CD14-positive monocyte (primary cell): ENCODE measurements around the gene CDK17. TPM values are rescaled to one million over a fixed set of nuclear protein-coding genes. Genes with fewer than 3 reads are reported as not detected.
"Not testable (repeated sequence)": the region's sequence is repeated elsewhere in the genome, so short reads cannot be mapped to it uniquely, and the experiment has no call there.

Experiments used
- DNase-seq, 3 donors: peaks; one replicate each; pipeline ENCODE4 v3.0.0-alpha.2; 2011 to 2022
- H2AFZ ChIP-seq: 2 replicates; pipeline ENCODE4 v1.6.0; 2012; ENCODE audit warnings: mild to moderate bottlenecking, low read depth, low read length, inconsistent platforms; ENCODE audit not compliant: insufficient read depth, poor library complexity, severe bottlenecking
- H3K27ac ChIP-seq, 2 donors: 1 replicate in 1 of 2; 2 replicates in 1 of 2; pipeline ENCODE4 v1.5.1; 2012 to 2013; ENCODE audit warnings: low read length in 2 of 2, control low read depth in 1 of 2, inconsistent platforms in 1 of 2, low read depth in 1 of 2, mild to moderate bottlenecking in 1 of 2
- H3K27me3 ChIP-seq, 2 donors: one replicate each; pipeline versions ENCODE4 v1.6.0 to v1.6.1; 2011 to 2013; ENCODE audit warnings: low read length in 2 of 2; ENCODE audit not compliant: control insufficient read depth in 2 of 2, insufficient read depth in 2 of 2
- H3K36me3 ChIP-seq, 2 donors: replicated peaks in 1 of 2; 1 replicate in 1 of 2; 2 replicates in 1 of 2; pipeline versions ENCODE4 v1.5.1 to v1.6.1; 2012 to 2013; ENCODE audit warnings: low read length in 2 of 2, control low read depth in 1 of 2, inconsistent platforms in 1 of 2, mild to moderate bottlenecking in 1 of 2; ENCODE audit not compliant: insufficient read depth in 2 of 2, control insufficient read depth in 1 of 2
- H3K4me1 ChIP-seq, 2 donors: 1 replicate in 1 of 2; 2 replicates in 1 of 2; pipeline versions ENCODE4 v1.5.1 to v1.6.1; 2012 to 2013; ENCODE audit warnings: low read length in 2 of 2, control low read depth in 1 of 2, inconsistent platforms in 1 of 2, mild to moderate bottlenecking in 1 of 2, moderate library complexity in 1 of 2; ENCODE audit not compliant: insufficient read depth in 2 of 2, control insufficient read depth in 1 of 2
- H3K4me2 ChIP-seq: replicated peaks from 2 replicates; pipeline ENCODE3; 2012; ENCODE audit warnings: low read length, moderate library complexity, mild to moderate bottlenecking; ENCODE audit not compliant: poor library complexity, severe bottlenecking; ENCODE audit errors: extremely low read depth
- H3K4me3 ChIP-seq, 3 experiments: fragments of 200-600 bp in 1 of 3; sonication (generic) in 1 of 3; replicated peaks in 1 of 3; 1 replicate in 2 of 3; 2 replicates in 1 of 3; pipeline ENCODE4 v1.5.1; 2011 to 2013; ENCODE audit warnings: low read length in 3 of 3, mild to moderate bottlenecking in 3 of 3, control low read depth in 2 of 3, low read depth in 2 of 3, inconsistent platforms in 1 of 3, moderate library complexity in 1 of 3
- H3K79me2 ChIP-seq: 2 replicates; pipeline ENCODE4 v1.6.0; 2012; ENCODE audit warnings: mild to moderate bottlenecking, control low read depth, inconsistent platforms, low read length, moderate library complexity; ENCODE audit not compliant: insufficient read depth
- H3K9ac ChIP-seq: 2 replicates; pipeline ENCODE4 v1.6.0; 2017; ENCODE audit warnings: low read length, mild to moderate bottlenecking; ENCODE audit not compliant: insufficient read depth, poor library complexity, severe bottlenecking
- H3K9me3 ChIP-seq, 2 donors: replicated peaks in 1 of 2; 1 replicate in 1 of 2; 2 replicates in 1 of 2; pipeline versions ENCODE4 v1.5.1 to v1.6.1; 2012 to 2013; ENCODE audit warnings: low read length in 2 of 2, control low read depth in 1 of 2; ENCODE audit not compliant: control insufficient read depth in 1 of 2, insufficient read depth in 1 of 2
- H4K20me1 ChIP-seq: 2 replicates; pipeline ENCODE4 v1.6.0; 2012; ENCODE audit warnings: mild to moderate bottlenecking, low read length, control low read depth, moderate library complexity; ENCODE audit not compliant: insufficient read depth
- H3K27ac Mint-ChIP-seq, 7 donors: one replicate each; pipeline ENCODE4 v1.8.0; 2020; ENCODE audit warnings: mild to moderate bottlenecking in 7 of 7, mixed read lengths in 7 of 7, moderate library complexity in 6 of 7, inconsistent platforms in 2 of 7
- H3K27me3 Mint-ChIP-seq, 3 donors: one replicate each; pipeline ENCODE4 v1.8.0; 2021 to 2022; ENCODE audit warnings: low read depth in 3 of 3, mild to moderate bottlenecking in 3 of 3, mixed read lengths in 3 of 3, moderate library complexity in 3 of 3, inconsistent platforms in 1 of 3
- H3K36me3 Mint-ChIP-seq, 2 donors: one replicate each; pipeline ENCODE4 v1.8.0; 2020; ENCODE audit warnings: mixed read lengths in 2 of 2, inconsistent platforms in 1 of 2, mild to moderate bottlenecking in 1 of 2
- H3K4me1 Mint-ChIP-seq: one replicate; pipeline ENCODE4 v1.8.0; 2020; ENCODE audit warnings: mild to moderate bottlenecking, mixed read lengths
- H3K4me3 Mint-ChIP-seq, 2 donors: one replicate each; pipeline ENCODE4 v1.8.0; 2020; ENCODE audit warnings: mild to moderate bottlenecking in 2 of 2, mixed read lengths in 2 of 2, moderate library complexity in 1 of 2
- H3K9me3 Mint-ChIP-seq, 7 donors: one replicate each; pipeline ENCODE4 v1.8.0; 2020 to 2022; ENCODE audit warnings: mixed read lengths in 7 of 7, mild to moderate bottlenecking in 6 of 7, moderate library complexity in 6 of 7, inconsistent platforms in 2 of 7
- WGBS: methylation state at CpG from one replicate; pipeline ENCODE4 v1.1.5; 2013; ENCODE audit warnings: missing lambda C conversion rate; ENCODE audit not compliant: insufficient coverage; 5-methylcytosine and 5-hydroxymethylcytosine counted together
- intact Hi-C, 2 donors: fragments of 100-400 bp; cut with micrococcal nuclease; formaldehyde crosslinking; loops; one replicate each; pipeline versions ENCODE4 v1.15.0 to v1.15.1; 2023
- polyA plus RNA-seq, 3 donors: library from polyadenylated mRNA; depleted of rRNA in 1 of 3; unstranded in 2 of 3; stranded (reverse) in 1 of 3; fragments of 300-500 nt in 2 of 3; fragments of >200 nt in 1 of 3; fragmentation: Illumina TruSeq in 2 of 3; gene quantifications; 1 replicate in 2 of 3; 2 replicates in 1 of 3; pipeline ENCODE4 v1.2.3, GENCODE V29; 2012 to 2021
- TF ChIP-seq, protein P1 (sequence below): fragments of 200-600 bp; IDR thresholded peaks from one replicate; pipeline ENCODE4 v1.8.0; 2022; ENCODE audit warnings: antibody characterized with exemption, mild to moderate bottlenecking

The CDK17 gene
- polyA plus RNA-seq, 3 donors = 3.6 to 6.9 (median 6.4) TPM

DNA sequence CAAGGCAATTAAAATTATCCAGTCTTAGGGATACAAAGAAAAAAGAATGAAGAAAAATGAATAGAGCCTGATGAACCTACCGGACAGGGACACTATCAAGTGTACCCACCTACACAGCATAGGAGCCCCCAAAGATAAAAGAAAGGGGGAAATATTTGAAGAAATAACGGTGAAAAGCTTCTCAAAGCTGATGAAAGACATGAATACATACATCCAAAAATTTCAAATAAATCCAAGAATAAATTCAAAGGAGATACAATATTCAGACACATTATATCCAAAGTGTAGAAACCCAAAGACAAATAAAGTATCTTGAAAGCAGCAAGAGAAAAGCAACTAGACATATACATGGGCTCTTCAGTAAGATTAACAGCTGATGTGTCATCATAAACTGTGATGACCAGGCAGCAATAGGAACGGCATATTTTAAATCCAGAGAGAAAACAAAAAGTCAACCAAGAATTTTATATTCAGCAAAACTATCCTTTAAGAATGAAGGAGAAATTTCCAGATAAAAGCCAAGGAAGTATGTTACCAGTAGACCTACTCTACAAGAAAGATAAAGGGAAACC is 56.0 kb downstream of the CDK17 start:
- Histone ChIP-seq H3K4me2 (no peak overlapping the region), H3K9ac (no peak overlapping the region), H3K27ac (no peak overlapping the region), H3K4me1 (peaks cover 6 to 15% of the 10 kb centered on the region in 2 donors), H3K9me3 (peaks cover 11 to 12% of the 10 kb centered on the region in 2 donors), H3K27me3 (no peaks in the 10 kb centered on the region), H2AFZ (no peak overlapping the region), H3K4me3 (no peak overlapping the region), H4K20me1 (peaks cover 64% of the 10 kb centered on the region), H3K36me3 (peaks cover 0 to 12% of the 10 kb centered on the region in 2 donors), H3K79me2 (peaks cover 94% of the 10 kb centered on the region)
- no CpG with 5 or more reads among the region's 3 CpGs for WGBS
- Mint-ChIP-seq H3K9me3 (peaks cover 13 to 23% (median 20%) of the 10 kb centered on the region in 7 donors), H3K4me1 (peaks cover 16% of the 10 kb centered on the region), H3K36me3 (peaks cover 16 to 20% of the 10 kb centered on the region in 2 donors), H3K4me3 (no peak overlapping the region), H3K27ac (no peak overlapping the region), H3K27me3 (no peaks in the 10 kb centered on the region)
- TF ChIP-seq, protein P1, sequence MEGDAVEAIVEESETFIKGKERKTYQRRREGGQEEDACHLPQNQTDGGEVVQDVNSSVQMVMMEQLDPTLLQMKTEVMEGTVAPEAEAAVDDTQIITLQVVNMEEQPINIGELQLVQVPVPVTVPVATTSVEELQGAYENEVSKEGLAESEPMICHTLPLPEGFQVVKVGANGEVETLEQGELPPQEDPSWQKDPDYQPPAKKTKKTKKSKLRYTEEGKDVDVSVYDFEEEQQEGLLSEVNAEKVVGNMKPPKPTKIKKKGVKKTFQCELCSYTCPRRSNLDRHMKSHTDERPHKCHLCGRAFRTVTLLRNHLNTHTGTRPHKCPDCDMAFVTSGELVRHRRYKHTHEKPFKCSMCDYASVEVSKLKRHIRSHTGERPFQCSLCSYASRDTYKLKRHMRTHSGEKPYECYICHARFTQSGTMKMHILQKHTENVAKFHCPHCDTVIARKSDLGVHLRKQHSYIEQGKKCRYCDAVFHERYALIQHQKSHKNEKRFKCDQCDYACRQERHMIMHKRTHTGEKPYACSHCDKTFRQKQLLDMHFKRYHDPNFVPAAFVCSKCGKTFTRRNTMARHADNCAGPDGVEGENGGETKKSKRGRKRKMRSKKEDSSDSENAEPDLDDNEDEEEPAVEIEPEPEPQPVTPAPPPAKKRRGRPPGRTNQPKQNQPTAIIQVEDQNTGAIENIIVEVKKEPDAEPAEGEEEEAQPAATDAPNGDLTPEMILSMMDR = no peak
- no peak for DNase-seq
- intact Hi-C loops = no loop called here

DNA sequence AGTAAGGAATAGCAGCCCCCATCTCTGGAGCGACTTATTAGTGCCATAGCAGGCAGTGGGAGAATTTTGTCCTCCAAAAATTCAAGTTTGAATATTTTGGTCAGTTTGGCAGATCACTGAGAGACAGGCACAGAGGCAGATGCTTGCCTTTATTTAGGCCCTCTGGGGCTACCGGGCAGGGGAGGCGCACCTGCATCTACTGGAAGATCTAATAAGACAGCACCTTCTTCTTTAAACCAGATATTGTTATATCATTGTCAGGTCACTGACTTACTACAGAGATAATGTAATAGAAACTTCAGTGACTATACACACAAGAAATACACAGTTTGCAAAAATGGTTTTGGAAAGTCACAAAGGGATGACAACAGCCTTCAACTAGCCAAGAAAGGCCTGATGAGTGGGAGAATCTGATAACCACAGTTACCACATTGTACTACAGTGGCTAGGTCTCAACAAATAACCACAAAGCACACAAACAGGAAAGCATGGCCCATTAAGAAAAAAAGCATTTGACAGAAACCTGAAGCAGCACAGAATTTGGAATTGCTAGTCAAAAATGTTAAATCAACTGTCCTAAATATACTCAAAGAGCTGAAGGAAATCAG is 56.8 kb downstream of the CDK17 start:
- Histone ChIP-seq H4K20me1 (peaks cover 63% of the 10 kb centered on the region), H3K9me3 (peaks cover 11 to 12% of the 10 kb centered on the region in 2 donors), H3K4me1 (peaks cover 6 to 15% of the 10 kb centered on the region in 2 donors), H3K4me2 (no peak overlapping the region), H3K27ac (no peak overlapping the region), H2AFZ (no peak overlapping the region), H3K36me3 (peaks cover 0 to 12% of the 10 kb centered on the region in 2 donors), H3K27me3 (no peaks in the 10 kb centered on the region), H3K79me2 (peaks cover 86% of the 10 kb centered on the region), H3K4me3 (no peak overlapping the region), H3K9ac (no peak overlapping the region)
- Mint-ChIP-seq H3K4me1 (peaks cover 16% of the 10 kb centered on the region), H3K27me3 (no peaks in the 10 kb centered on the region), H3K9me3 (peaks cover 13 to 23% (median 20%) of the 10 kb centered on the region in 7 donors), H3K4me3 (no peak overlapping the region), H3K27ac (no peak overlapping the region), H3K36me3 (peaks cover 16 to 20% of the 10 kb centered on the region in 2 donors)
- 100% methylated on average over 1 of the region's 3 CpGs for WGBS
- TF ChIP-seq, protein P1 = no peak
- intact Hi-C loops = no loop called here
- DNase-seq = no peak

DNA sequence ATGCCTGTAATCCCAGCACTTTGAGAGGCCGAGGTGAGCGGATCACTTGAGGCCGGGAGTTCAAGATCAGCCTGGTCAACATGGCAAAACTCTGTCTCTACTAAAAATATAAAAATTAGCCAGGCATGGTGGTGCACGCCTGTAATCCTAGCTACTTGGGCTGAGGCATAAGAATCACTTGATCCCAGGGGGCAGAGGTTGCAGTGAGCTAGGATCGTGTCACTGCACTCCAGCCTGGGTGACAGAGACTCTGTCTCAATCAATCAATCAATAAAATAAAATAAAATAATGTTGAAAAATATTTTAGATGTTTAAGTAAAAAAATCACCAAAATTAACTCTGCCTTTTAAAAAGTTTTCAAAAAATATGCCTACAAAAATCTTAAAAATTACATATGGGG is 60.6 kb downstream of the CDK17 start:
- H3K27me3 ChIP-seq, H3K27ac Mint-ChIP-seq, H3K4me3 Mint-ChIP-seq, H3K4me3 ChIP-seq, H3K4me1 Mint-ChIP-seq, DNase-seq, H3K36me3 ChIP-seq, H2AFZ ChIP-seq, H3K9me3 ChIP-seq, H3K9ac ChIP-seq, intact Hi-C loops, H3K27me3 Mint-ChIP-seq, H3K27ac ChIP-seq, H3K4me1 ChIP-seq, H3K4me2 ChIP-seq: not testable (repeated sequence)
- WGBS = no CpG with 5 or more reads among the region's 5 CpGs
- Histone ChIP-seq H3K79me2 (peaks cover 75% of the 10 kb centered on the region), H4K20me1 (peaks cover 90% of the 10 kb centered on the region)
- peaks cover 9 to 15% of the 10 kb centered on the region in 2 donors for H3K36me3 Mint-ChIP-seq
- H3K9me3 Mint-ChIP-seq = peaks cover 10 to 18% (median 11%) of the 10 kb centered on the region in 7 donors
